Sigmoid colon (tissue), 4 donors: Measurements from ENCODE around the gene PHF8.

Experiments
- CTCF ChIP-seq, 4 experiments: fragments of 450-650 bp in 3 of 4; fragments of 200-600 bp in 1 of 4; IDR thresholded peaks; one replicate each; pipeline ENCODE4 v1.5.1; 2016 to 2019; ENCODE audit warnings: antibody characterized with exemption in 4 of 4, mild to moderate bottlenecking in 3 of 4, moderate library complexity in 2 of 4
- EP300 ChIP-seq, 4 donors: sonication (generic); formaldehyde crosslinking; IDR thresholded peaks; one replicate each; pipeline ENCODE4 v1.6.1; 2017; ENCODE audit warnings: antibody characterized with exemption in 4 of 4
- POLR2A ChIP-seq, 2 donors: fragments of 450-650 bp; IDR thresholded peaks; one replicate each; pipeline ENCODE4 v1.6.1; 2016; ENCODE audit warnings: antibody characterized with exemption in 2 of 2, mild to moderate bottlenecking in 2 of 2, moderate library complexity in 2 of 2
- POLR2AphosphoS5 ChIP-seq, 4 donors: sonication (generic); formaldehyde crosslinking; IDR thresholded peaks; one replicate each; pipeline ENCODE4 v1.6.1; 2017; ENCODE audit warnings: antibody characterized with exemption in 4 of 4

- no peak for TF ChIP-seq CTCF (IDR thresholded peaks at IDR 0.05)
- TF ChIP-seq EP300 (IDR thresholded peaks at IDR 0.05) = no peak
- TF ChIP-seq POLR2AphosphoS5 (IDR thresholded peaks at IDR 0.05) = no peak
- TF ChIP-seq POLR2A (IDR thresholded peaks at IDR 0.05) = no peak
Observed at GRCh38 chrX:54012830-54013500, 31.3 kb downstream of the PHF8 start.
